GM23248 (cell line): ENCODE data around the gene SLC6A1.

ENCODE experiments used
- EZH2 ChIP-seq: fragments of 200-600 bp; sonication (generic); IDR thresholded peaks from 2 replicates; pipeline ENCODE4 v1.6.1; 2018; ENCODE audit warnings: antibody characterized with exemption, mild to moderate bottlenecking; ENCODE audit not compliant: insufficient read depth, poor library complexity, severe bottlenecking
- EZH2phosphoT487 ChIP-seq: fragments of 200-600 bp; sonication (generic); IDR thresholded peaks from 2 replicates; pipeline ENCODE4 v1.6.1; 2018; ENCODE audit warnings: antibody characterized with exemption, moderate library complexity, mild to moderate bottlenecking, low read depth; ENCODE audit not compliant: insufficient read depth

DNA sequence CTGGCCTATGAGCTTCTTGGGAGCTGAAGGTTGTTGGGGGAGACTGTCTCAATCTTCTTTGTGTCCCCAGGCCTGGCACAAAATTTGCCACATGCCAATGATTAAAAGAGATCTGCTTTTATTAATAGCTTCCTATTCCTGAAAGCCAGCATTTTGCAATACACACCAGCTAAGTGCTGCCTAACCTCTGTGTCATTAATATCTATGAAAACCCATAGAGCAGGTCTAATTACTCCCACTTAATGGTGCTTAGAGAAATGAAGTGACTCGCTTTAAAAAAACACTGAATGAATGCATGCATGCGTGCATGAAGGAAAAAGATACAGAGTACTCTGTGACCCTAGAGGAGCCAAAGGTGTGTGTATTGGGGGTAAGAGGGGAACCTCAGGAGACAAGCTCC lies 55.0 kb downstream of the SLC6A1 start:
- TF ChIP-seq EZH2 (no peak), EZH2phosphoT487 (no peak)
